Thoracic aorta (tissue), 2 donors: ENCODE results near the gene KIRREL3. TPM values are rescaled to one million over a fixed set of nuclear protein-coding genes. Genes with fewer than 3 reads are reported as not detected.

ENCODE experiments used
- ATAC-seq: fragments of 150-250 bp; one replicate; pipeline ENCODE4 v1.8.0; 2017; ENCODE audit warnings: low read depth; ENCODE audit not compliant: insufficient number of reproducible peaks, low FRiP score
- DNase-seq: peaks from one replicate; pipeline ENCODE4 v3.0.0-alpha.2; 2020; ENCODE audit warnings: low spot score
- H3K27ac ChIP-seq, 2 donors: fragments of 200-600 bp; sonication (generic); 1 replicate in 1 of 2; 2 replicates in 1 of 2; pipeline ENCODE4 v1.5.1; 2016; ENCODE audit warnings: mild to moderate bottlenecking in 2 of 2, moderate library complexity in 2 of 2
- H3K27me3 ChIP-seq: fragments of 200-600 bp; sonication (generic); replicated peaks from 2 replicates; pipeline ENCODE4 v1.6.0; 2016; ENCODE audit warnings: mild to moderate bottlenecking; ENCODE audit not compliant: insufficient read depth
- H3K36me3 ChIP-seq: fragments of 200-600 bp; sonication (generic); one replicate; pipeline ENCODE4 v1.5.1; 2016
- H3K4me1 ChIP-seq, 2 donors: fragments of 200-600 bp; sonication (generic); 1 replicate in 1 of 2; 2 replicates in 1 of 2; pipeline versions ENCODE4 v1.5.1 to v1.6.0; 2016; ENCODE audit warnings: low read depth in 2 of 2, mild to moderate bottlenecking in 1 of 2; ENCODE audit not compliant: control insufficient read depth in 1 of 2
- H3K4me3 ChIP-seq: fragments of 200-600 bp; sonication (generic); 2 replicates; pipeline ENCODE4 v1.5.1; 2016; ENCODE audit warnings: mild to moderate bottlenecking
- H3K9me3 ChIP-seq: fragments of 200-600 bp; sonication (generic); 2 replicates; pipeline ENCODE4 v1.5.1; 2016
- CTCF ChIP-seq: fragments of 200-600 bp; sonication (generic); IDR thresholded peaks from one replicate; pipeline ENCODE4 v1.5.1; 2019; ENCODE audit warnings: antibody characterized with exemption
- total RNA-seq, 2 donors: library from RNA; depleted of rRNA; stranded (reverse); fragments of >200 nt; gene quantifications; one replicate each; pipeline versions ENCODE4 v1.1.0 to v1.2.3, GENCODE V29; 2016

The KIRREL3 gene
- total RNA-seq, 2 donors from 2014 or later, result not detected

- Histone ChIP-seq H3K4me1 (no peaks in the 10 kb centered on the region), H3K9me3 (no peaks in the 10 kb centered on the region), H3K27ac (no peak overlapping the region), H3K36me3 (no peaks in the 10 kb centered on the region), H3K4me3 (no peak overlapping the region), H3K27me3 (no peaks in the 10 kb centered on the region)
- DNase-seq (no peak), ATAC-seq (no peak)
- TF ChIP-seq CTCF, result no peak
Measured at GRCh38 chr11:126823274-126823673, 177.3 kb downstream of the KIRREL3 start.

- H3K9me3 ChIP-seq, result no peaks in the 10 kb centered on the region
- H3K36me3 ChIP-seq, result no peaks in the 10 kb centered on the region
- ATAC-seq, result no peak
- H3K27ac ChIP-seq, result no peak overlapping the region
- no peaks in the 10 kb centered on the region for H3K27me3 ChIP-seq
- H3K4me1 ChIP-seq, result no peaks in the 10 kb centered on the region
- no peak for DNase-seq
- no peak for TF ChIP-seq CTCF
- H3K4me3 ChIP-seq, result no peak overlapping the region
Measured at GRCh38 chr11:126821827-126822226, 178.7 kb downstream of the KIRREL3 start.

DNA sequence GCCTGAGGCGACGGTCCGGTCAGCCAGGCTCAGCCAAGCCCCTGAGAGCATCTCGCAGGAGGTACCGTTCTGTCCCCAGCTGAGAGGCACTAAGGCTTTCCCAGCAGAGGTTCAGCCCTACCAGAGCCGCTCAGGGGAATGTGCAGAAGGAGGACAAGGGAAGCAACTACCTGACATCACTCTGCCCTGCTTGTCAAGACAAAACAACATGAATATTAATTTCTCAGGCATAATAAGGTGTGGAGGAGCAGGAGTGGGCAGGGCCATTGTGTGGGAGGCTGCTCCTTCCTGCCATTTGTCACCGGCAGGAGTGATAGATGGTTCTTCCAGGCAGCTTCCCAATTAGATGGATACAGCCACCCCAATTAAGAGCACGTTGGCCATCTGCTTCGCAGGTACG lies 181.4 kb downstream of the KIRREL3 start:
- Histone ChIP-seq H3K9me3 (no peaks in the 10 kb centered on the region), H3K4me3 (no peak overlapping the region)
- TF ChIP-seq CTCF, result no peak

GRCh38 chr11:126817523-126818450 lies 182.8 kb downstream of the KIRREL3 start:
- no peak for TF ChIP-seq CTCF
- Histone ChIP-seq H3K27me3 (no peaks in the 10 kb centered on the region), H3K9me3 (no peaks in the 10 kb centered on the region), H3K4me3 (no peak overlapping the region), H3K27ac (no peak overlapping the region), H3K4me1 (no peaks in the 10 kb centered on the region), H3K36me3 (no peaks in the 10 kb centered on the region)
- DNase-seq (no peak), ATAC-seq (no peak)

More for the DNA sequence above, 181.4 kb downstream of the KIRREL3 start:
- ATAC-seq (no peak), DNase-seq (no peak)
- Histone ChIP-seq H3K36me3 (no peaks in the 10 kb centered on the region), H3K27me3 (no peaks in the 10 kb centered on the region), H3K4me1 (no peaks in the 10 kb centered on the region), H3K27ac (no peak overlapping the region)

- Histone ChIP-seq H3K36me3 (no peaks in the 10 kb centered on the region), H3K4me3 (no peak overlapping the region), H3K4me1 (no peaks in the 10 kb centered on the region), H3K27ac (no peak overlapping the region), H3K27me3 (no peaks in the 10 kb centered on the region), H3K9me3 (no peaks in the 10 kb centered on the region)
- no peak for ATAC-seq
- no peak for TF ChIP-seq CTCF
- no peak for DNase-seq
Measured at GRCh38 chr11:126817096-126817495, 183.5 kb downstream of the KIRREL3 start.
